ENCODE measurements around the gene ENTR1.

ENTR1 gene

DNA sequence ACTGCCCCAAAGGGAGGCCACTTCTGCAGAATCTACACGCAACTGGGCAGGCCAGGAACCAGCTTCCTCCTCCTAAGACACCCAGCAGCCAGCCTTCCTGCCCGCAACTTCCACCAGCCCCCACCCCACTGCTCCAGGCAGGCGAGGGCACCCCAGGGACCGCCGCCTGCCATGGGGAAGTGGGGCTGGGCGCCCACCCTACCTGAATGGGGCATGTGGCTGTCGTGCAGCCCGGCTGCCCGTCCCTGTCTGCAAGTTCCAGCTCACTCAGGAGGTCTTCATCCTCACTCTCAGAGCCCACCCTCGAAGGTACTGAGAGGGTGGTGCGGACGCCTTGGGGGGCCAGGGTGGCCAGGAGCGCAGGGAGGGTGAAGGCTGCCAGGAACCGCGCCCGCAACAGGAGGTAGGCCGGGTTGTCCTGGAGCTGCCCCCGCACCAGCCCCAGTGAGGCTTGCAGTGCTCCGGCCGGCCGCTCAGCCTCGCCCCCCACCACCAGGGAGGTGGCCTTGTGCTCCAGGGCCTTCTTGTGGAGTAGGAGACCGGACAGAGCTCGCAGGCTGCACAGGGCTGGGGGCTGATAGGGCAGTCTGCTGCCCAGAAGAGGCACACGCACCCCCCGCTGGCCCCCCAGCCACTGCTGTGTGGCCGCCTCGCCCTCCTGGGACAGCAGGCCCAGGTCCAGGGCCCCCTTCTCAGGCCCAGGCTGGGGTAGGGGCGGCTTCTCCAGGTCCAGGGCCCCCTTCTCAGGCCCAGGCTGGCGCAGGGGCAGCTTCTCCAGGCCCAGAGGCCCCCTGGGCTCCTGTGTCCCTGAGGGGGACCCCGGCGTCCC lies 32.9 kb downstream of the ENTR1 start:
- DNase-seq (ENCODE audit: low read depth in 2 of 2), result no peak

DNA sequence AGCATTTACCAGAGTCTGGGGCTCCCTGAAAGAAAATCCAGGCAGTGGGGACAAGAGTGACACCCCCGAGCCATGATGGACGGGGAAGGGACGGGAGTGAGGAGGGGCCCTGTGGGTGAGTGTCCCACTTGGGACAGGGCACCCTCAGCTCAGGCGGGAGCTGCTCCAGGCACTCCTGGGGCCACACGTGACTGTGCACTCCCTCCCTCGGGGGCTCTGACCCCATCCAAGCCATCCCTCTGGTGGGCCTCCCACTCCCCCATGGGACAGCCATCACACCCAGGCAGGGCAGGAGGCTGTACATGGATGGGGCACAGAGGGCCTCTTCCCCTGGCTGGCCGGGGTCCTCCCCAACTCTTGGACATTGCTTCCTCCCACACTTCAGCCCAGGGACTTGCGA lies 34.0 kb downstream of the ENTR1 start:
- DNase-seq (ENCODE audit: low read depth in 2 of 2), result no peak

DNA sequence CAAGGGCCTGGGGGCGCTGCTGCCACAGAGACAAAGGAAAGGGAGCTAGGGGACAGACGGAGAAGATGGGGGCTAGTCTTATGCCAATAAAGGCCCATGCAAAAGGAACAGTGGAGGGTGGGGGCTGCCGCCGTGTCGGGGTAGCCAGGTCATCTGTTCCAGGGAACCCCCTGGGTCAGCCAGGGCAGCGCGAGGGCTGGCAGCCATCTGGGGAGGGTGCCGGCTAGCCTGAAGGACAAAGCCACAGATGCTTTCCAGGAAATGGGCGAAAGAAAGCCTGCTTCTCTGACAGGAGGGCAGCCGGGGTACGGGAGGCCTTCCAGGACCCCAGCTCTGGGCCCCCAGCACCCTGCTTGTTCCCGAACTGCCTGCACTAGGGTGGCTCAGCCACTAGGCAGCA lies 35.3 kb downstream of the ENTR1 start:
- DNase-seq (ENCODE audit: low read depth in 2 of 2), result no peak

GRCh38 chr9:136374183-136374575 lies 36.2 kb downstream of the ENTR1 start:
- DNase-seq (ENCODE audit: low read depth in 2 of 2), result no peak

DNA sequence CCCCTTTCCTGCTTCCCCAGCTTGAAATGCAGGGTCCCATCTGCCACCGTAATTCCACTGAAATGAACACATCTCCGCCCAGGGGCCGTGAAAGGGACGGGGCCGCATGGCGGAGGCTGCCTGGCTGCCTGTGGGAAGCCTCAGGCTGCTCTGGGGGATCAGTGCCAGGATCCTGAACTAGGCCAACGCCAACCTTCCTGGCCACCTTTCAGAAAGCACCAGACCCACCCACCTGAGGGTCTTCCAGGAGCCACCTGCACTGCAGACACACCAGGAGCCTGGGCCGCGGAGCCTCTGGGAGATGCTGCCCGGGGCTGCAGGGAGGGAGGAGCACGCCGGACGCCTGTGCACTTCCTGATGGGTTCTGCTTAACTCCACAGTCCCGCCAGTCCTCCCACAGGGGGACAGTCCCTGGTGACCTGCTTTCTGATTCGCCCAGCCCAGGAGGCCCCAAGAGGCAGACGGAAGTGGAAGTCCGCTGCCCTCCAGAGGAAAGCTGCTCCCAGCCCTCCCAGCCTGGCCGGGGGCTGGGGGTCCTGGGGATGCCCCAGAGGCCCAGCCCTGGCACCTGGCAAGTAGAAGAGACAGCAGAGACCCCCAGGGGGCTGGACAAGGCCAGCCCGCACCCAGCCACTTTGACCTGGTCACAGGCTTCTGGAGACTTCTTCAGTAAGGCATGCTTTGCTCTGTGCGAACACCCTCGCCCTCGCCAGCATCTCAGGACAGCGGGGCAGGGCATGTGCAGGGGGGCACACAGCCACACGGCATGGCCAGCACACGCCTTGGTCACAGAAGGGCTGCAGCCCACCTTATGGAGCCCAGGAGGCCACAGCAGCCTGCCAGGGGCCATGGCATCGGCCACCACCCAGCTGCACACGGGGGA lies 36.9 kb downstream of the ENTR1 start, which contains the start of gene CARD9:
Gene CARD9 (minus strand): TSS at position 370 of the 883 bp plus-strand sequence. CDS start 1,591 bp downstream, outside the sequence.
- no peak for DNase-seq (ENCODE audit: low read depth in 2 of 2)

GRCh38 chr9:136372561-136373299 lies 37.7 kb downstream of the ENTR1 start:
- DNase-seq (ENCODE audit: low read depth in 2 of 2), result no peak

DNA sequence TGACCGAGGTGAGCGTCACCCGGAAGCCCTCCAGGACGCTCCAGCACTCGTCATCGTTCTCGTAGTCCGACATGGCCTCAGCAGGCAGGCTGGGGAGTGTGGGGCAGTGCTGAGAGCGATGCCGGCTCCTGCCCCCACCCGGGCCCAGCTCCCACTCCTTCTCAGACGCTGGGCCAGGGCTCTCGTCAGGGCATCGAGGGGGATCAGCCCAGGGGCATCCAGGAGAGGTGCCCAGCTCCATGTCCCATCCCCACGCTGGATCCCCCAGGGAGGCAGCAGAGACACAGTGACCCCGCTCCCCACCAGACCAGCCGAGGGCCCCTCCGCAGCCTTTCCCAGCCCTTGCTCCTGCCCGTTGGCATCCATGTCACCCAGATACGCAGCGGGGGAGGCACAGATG lies 38.4 kb downstream of the ENTR1 start:
- DNase-seq (ENCODE audit: low read depth in 2 of 2), result no peak

DNA sequence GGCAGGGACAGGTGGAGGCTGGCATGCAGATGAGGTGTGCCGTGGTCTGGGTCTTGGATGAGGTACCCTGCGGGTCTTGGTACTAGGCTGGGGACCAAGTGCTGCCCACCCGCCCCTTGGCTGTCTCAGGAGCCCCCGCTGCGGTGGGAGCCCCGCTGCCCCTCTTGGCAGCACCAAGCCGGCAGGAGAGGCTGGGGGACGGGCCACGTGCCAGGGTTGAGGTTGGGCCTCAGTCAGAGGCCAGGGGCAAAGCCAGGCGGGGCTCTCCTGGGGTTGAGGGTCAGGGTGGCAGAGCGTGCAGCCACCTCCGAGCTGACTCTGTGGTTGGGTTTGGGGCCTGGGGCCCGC lies 38.9 kb downstream of the ENTR1 start:
- DNase-seq (ENCODE audit: low read depth in 2 of 2), result no peak

- DNase-seq (ENCODE audit: low read depth in 2 of 2), result no peak
These were observed 39.5 kb downstream of the ENTR1 start for GRCh38 chr9:136370687-136371532.

DNA sequence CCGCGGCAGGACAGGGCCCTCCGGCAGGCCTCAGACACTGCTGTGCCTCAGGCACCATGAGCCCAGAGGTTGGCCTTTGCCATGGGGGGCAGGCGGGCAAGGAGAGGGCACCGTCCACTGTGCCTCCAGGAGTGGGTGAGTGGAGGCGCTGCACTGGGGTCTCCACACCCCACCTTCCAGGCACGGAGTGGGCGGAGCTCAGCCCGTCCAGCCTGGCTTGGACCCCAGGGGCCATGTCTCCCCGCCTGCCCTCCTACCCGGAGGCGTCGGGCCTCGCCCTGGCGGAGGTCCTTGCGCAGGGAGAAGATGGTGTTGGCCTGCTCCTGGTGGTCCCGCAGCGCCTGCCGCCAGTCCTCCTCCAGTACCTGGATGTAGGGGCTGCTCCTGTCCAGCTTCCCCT lies 40.4 kb downstream of the ENTR1 start:
- DNase-seq (ENCODE audit: low read depth in 2 of 2), result no peak

- no peak for DNase-seq (ENCODE audit: low read depth in 2 of 2)
These were observed 42.2 kb downstream of the ENTR1 start for GRCh38 chr9:136368190-136368589.

GRCh38 chr9:136367296-136368145 lies 42.9 kb downstream of the ENTR1 start:
- no peak for DNase-seq (ENCODE audit: low read depth in 2 of 2)

DNA sequence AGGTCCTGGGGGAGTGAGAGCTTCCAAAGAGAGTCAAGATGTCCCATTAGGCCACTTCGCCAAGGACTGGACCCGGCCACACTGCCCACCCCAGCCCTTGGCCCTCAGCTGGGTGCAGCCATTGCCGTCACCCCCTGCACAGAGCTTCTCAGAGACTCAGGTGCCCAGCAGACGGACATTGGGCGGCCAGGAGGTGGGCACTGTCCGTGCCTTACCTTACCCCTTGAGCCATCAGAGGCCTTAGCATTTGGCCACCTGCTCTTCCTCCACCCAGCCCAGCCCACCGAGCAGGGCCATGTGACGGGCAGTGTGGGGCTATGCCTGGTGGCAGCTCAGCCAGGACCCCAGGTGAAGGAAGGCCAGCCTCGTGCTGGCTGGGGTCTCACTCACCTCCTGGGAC lies 43.6 kb downstream of the ENTR1 start:
- DNase-seq (ENCODE audit: low read depth in 2 of 2), result no peak

DNA sequence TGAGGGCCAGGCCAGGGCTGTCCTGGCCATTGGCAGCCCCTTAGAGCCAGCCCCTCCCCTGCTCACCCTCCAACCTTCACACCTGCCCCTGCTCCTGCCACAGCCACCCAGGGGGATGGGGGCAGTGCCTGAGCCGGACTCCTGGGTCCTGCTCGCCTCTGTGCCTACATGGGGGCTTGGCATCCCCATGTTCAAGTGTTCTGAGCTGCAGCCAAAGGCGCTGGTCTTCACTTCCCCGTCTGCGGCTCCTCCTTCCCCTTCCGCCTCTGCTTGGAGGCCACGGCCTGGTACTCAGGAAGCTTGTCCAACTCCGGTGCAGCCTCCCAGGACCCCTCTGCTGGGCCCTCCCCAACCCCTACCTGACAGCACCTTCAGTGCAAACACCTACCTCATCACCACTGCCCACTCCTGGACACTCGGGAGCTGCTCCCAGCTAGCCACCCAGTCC lies 44.6 kb downstream of the ENTR1 start:
- no peak for DNase-seq (ENCODE audit: low read depth in 2 of 2)

GRCh38 chr9:136364942-136365774 lies 45.3 kb downstream of the ENTR1 start:
- no peak for DNase-seq (ENCODE audit: low read depth in 2 of 2)

- DNase-seq (ENCODE audit: low read depth in 2 of 2), result no peak
These were observed 46.3 kb downstream of the ENTR1 start for GRCh38 chr9:136363949-136364748.

DNA sequence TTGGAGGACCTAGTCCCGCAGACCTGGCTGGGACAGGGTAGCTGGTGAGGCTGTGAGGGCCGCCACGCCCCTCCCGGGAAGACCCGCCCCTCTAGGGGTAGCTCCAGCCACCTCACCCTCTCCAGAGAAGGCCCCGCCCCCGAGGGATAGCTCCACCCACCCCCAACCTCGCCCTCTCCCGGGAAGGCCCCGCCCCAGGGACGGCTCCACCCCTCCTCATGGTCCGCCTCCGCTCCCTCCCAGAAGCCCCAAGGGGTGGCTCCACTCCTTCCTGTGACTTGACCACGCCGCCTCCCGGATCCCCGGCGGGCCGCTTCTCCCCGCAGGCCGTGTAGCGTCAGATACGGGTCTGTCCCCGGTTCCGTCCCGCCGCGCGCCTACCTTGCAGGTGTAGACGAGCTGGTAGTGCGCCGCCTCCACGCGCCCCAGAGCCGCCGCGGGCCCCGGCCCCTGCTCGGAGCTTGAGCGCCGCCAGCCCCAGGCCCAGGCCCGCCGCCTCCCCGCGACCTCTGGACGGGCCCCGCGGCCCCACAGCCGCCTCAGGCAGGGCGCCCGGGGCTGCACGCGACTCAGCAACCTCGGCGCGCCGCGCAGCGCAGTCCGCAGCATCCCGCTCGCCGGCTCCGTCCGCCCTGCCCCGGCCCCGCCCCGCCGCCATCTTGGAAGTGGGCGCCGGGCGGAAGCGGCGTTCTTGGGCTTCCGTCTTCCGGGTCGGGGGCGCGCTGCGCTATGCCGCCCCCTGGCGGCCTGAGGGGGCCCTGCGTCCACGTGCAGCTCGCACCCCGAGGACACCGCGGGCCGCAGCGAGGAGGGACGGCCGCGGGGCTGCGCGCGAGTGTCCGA lies 47.1 kb downstream of the ENTR1 start, which contains the start of gene DNLZ:
Gene DNLZ (minus strand): TSS at position 639 of the 843 bp plus-strand sequence. CDS start 30 bp downstream, at position 609.
- peak; percentile 86 to 95 for DNase-seq (ENCODE audit: low read depth in 2 of 2)

- no peak for DNase-seq (ENCODE audit: low read depth in 2 of 2)
These were observed 48.0 kb downstream of the ENTR1 start for GRCh38 chr9:136362450-136362784.
